Putamen (tissue), 1 donor: ENCODE results near the gene PLEKHA5.
"Not testable (repeated sequence)": the region's sequence is repeated elsewhere in the genome, so short reads cannot be mapped to it uniquely, and the experiment has no call there.

Experiments
- DNase-seq: peaks from one replicate; pipeline ENCODE4 v3.0.0-alpha.2; 2016; ENCODE audit warnings: low spot score

The PLEKHA5 gene

GRCh38 chr12:19203539-19204506 is 74.3 kb downstream of the PLEKHA5 start:
- no peak for DNase-seq

GRCh38 chr12:19205120-19205519 is 75.6 kb downstream of the PLEKHA5 start:
- DNase-seq, result peak; percentile 38

GRCh38 chr12:19206493-19207077 is 77.1 kb downstream of the PLEKHA5 start:
- DNase-seq, result peak; percentile 77

GRCh38 chr12:19208456-19208855 is 78.9 kb downstream of the PLEKHA5 start:
- no peak for DNase-seq

- no peak for DNase-seq
Measured at GRCh38 chr12:19209661-19210060, 80.1 kb downstream of the PLEKHA5 start.

GRCh38 chr12:19211802-19212201 is 82.3 kb downstream of the PLEKHA5 start:
- DNase-seq, result no peak

GRCh38 chr12:19212245-19212644 is 82.7 kb downstream of the PLEKHA5 start:
- DNase-seq, result no peak

- no peak for DNase-seq
Measured at GRCh38 chr12:19214020-19214419, 84.5 kb downstream of the PLEKHA5 start.

- DNase-seq, result no peak
Measured at GRCh38 chr12:19215115-19215514, 85.6 kb downstream of the PLEKHA5 start.

GRCh38 chr12:19217446-19217845 is 87.9 kb downstream of the PLEKHA5 start:
- no peak for DNase-seq

- no peak for DNase-seq
Measured at GRCh38 chr12:19220205-19220604, 90.7 kb downstream of the PLEKHA5 start.

- no peak for DNase-seq
Measured at GRCh38 chr12:19220852-19221466, 91.4 kb downstream of the PLEKHA5 start.

GRCh38 chr12:19222558-19222957 is 93.0 kb downstream of the PLEKHA5 start:
- no peak for DNase-seq

GRCh38 chr12:19223018-19223417 is 93.5 kb downstream of the PLEKHA5 start:
- DNase-seq, result no peak

GRCh38 chr12:19223695-19224094 is 94.2 kb downstream of the PLEKHA5 start:
- DNase-seq, result no peak

GRCh38 chr12:19224746-19225145 is 95.2 kb downstream of the PLEKHA5 start:
- DNase-seq, result no peak

GRCh38 chr12:19227190-19227879 is 97.8 kb downstream of the PLEKHA5 start:
- DNase-seq, result no peak

GRCh38 chr12:19227880-19228210 is 98.3 kb downstream of the PLEKHA5 start:
- no peak for DNase-seq

GRCh38 chr12:19229021-19229420 is 99.5 kb downstream of the PLEKHA5 start:
- not testable (repeated sequence) for DNase-seq

- DNase-seq, result no peak
Measured at GRCh38 chr12:19230299-19230866, 100.8 kb downstream of the PLEKHA5 start.

- no peak for DNase-seq
Measured at GRCh38 chr12:19230896-19231295, 101.4 kb downstream of the PLEKHA5 start.

- DNase-seq, result no peak
Measured at GRCh38 chr12:19234171-19234704, 104.7 kb downstream of the PLEKHA5 start.
